OCI-M1 (cell line): ENCODE data around the gene PAK6.

ENCODE experiments used
- DNase-seq: peaks from one replicate; lab custom pipeline; 2025; lab: John Stamatoyannopoulos, UW

PAK6 gene

GRCh38 chr15:40241269-40242212 lies 2.7 kb downstream of the PAK6 start:
- DNase-seq: no peak

GRCh38 chr15:40242213-40242599 lies 3.3 kb downstream of the PAK6 start:
- no peak for DNase-seq

- no peak for DNase-seq
These were observed 3.7 kb downstream of the PAK6 start for GRCh38 chr15:40242601-40243000.

GRCh38 chr15:40243126-40243810 lies 4.4 kb downstream of the PAK6 start:
- peak; percentile 44 for DNase-seq

GRCh38 chr15:40244961-40245523 lies 6.2 kb downstream of the PAK6 start:
- DNase-seq: no peak

GRCh38 chr15:40245666-40246450 lies 7.0 kb downstream of the PAK6 start:
- no peak for DNase-seq

- DNase-seq: no peak
These were observed 7.8 kb downstream of the PAK6 start for GRCh38 chr15:40246496-40247280.

GRCh38 chr15:40247406-40247971 lies 8.6 kb downstream of the PAK6 start:
- no peak for DNase-seq

- no peak for DNase-seq
These were observed 9.3 kb downstream of the PAK6 start for GRCh38 chr15:40248006-40248783.

GRCh38 chr15:40249477-40250303 lies 10.8 kb downstream of the PAK6 start:
- DNase-seq: peak; percentile 17

GRCh38 chr15:40250304-40250656 lies 11.4 kb downstream of the PAK6 start:
- no peak for DNase-seq

- DNase-seq: no peak
These were observed 12.1 kb downstream of the PAK6 start for GRCh38 chr15:40250771-40251483.

GRCh38 chr15:40251486-40252140 lies 12.8 kb downstream of the PAK6 start:
- DNase-seq: no peak

- no peak for DNase-seq
These were observed 13.2 kb downstream of the PAK6 start for GRCh38 chr15:40252141-40252437.

GRCh38 chr15:40252438-40253166 lies 13.7 kb downstream of the PAK6 start:
- no peak for DNase-seq

GRCh38 chr15:40253167-40253790 lies 14.4 kb downstream of the PAK6 start:
- DNase-seq: no peak

- DNase-seq: no peak
These were observed 15.6 kb downstream of the PAK6 start for GRCh38 chr15:40254452-40254851.
